KG1 (cell line): ENCODE data around the gene ALDH4A1.

Experiments used
- DNase-seq: peaks from one replicate; lab custom pipeline; 2025; lab: John Stamatoyannopoulos, UW

ALDH4A1 gene

DNA sequence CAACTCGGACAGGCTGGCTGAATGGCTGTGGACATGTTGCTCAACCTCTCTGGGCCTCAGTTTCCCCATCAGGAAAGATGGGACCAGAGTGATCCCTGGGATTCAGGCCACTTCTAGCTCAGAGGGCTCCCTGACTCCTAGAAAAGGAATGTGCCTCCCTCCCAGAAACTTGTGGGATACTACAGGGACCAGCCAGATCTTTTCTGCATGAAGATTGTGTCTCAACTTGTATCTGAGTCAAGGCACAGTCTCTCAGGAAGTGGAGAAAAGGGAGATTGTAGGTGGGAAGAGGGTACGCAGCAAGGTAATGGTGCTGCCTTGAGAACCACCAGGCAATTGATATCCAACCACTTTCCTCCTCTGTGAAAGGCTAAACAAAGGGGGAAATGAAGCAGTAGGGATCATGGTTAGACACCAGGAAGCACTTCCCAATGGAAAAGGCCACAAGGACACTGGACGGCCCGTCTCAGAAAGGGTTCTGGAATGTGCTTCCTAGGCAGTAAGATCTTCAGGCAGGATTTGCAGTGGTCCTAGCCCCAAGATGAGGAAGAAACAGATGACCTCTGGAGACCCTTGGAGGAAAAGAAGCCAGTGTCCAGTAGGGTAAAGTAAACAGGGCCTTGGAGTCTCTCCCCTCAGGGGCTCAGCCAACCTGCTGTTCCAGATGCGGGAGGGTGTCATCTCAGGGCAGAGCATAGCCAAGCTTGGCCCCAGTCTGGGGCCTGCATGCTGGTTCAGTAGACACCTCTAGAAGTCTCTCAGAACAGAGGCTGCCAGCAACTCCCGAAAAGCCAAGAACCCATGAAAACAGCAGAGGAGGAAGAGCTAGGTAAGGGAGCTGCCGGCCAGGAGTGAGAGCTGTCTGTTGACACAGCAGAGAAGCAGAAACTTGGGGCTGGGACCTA, 37.3 kb upstream of the ALDH4A1 start:
- no peak for DNase-seq

DNA sequence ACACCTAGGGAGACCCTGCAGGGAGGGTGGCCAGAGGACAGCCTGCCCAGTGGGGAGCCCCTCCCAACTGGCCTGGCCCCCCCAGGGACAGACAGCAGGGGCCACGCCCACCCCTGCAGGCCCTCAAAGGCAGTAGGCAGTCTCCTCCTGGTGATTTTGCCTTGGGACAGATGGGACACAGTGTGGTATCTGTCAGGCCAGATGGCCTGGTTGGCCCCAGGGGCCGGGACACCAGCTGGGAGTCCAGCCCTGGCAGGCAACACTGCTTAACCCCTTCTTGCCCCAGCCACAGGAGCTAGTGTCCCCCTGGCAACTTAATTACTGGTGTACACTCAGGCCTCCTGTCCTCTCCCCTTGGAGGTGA, 36.3 kb upstream of the ALDH4A1 start:
- no peak for DNase-seq

DNA sequence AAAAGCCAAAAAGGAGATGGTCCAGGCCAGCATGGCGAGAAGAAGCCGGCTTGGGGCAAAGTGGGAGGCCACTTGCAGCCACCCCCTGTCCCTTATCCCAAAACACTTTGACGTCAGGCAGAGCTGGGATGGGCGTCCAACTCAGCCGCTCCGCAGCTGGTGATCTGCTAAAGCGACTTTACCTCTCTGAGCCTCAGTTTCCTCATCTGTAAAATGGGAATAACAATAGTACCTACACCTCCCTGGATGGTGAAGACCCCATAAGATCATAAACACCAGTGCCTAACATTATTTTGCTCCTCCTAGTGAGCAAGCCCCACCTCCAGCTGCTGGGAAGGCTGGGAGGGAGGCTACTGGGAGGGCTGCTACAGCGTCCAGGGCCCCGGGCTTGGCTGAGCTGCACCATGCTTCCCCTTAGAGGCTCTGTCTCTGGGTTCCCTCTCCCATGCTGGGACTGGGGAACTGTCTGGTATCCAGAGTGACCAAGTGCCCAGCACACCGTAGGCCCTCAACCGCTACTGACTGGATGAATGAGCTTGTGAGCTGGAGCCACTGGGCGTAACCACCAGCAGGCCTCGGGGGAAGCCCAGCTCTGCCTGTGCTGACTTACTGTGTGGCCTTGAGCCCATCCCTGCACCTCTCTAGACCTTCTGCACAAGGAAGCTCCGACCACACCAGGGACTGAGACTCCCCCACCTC, 35.8 kb upstream of the ALDH4A1 start:
- DNase-seq = no peak

DNA sequence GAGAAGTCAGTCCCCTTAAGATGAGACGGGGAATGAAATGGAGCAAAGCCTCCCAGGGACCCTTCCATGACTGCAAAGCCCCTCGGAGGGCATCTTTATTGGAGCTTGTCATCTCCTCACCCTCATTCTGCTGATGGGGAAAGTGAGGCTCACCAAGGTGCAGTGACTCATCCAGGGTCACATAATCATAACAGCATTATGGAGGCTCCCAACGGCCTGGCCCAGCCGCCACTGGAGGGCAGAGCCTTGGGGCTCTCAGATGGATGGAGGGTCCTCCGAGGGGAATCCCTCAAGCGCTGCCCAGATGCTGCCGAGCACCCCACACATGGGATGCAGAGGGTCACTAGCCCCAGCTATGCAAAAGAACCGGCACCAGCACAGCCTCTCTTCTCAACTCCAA, 35.2 kb upstream of the ALDH4A1 start:
- DNase-seq = no peak

DNA sequence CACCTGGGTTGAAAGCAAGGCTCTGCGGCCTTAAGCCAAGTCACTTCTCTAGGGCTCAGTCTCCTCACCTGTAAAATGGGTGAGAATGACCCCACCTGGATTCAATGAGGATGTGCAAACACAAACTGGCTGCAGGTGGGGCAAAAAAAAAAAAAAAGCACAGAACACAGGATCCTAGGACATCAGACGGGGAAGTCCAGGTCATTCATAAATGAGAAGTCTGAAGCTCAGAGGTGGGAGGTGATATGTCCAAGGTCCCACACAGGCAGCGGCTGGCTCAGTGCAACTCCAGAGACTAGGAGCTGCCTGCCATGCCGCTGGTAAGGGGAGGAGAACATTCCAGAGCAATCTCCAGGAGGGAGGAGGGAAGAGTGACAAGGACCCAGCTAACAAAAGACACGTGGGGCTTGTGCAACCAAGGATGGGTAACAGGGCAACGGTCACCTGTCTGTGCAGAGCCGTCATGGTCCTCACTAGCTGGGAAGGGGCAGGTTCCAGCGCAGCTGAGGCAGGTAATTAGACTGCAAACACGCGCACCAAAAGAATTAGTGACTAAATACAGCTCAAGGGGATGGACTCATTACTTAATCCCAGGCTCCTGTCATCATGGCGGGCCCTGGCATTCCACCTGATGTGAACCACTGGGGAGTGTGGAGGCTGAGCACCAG, 34.6 kb upstream of the ALDH4A1 start:
- DNase-seq = no peak

- no peak for DNase-seq
Measured at GRCh38 chr1:18936471-18936813, 34.1 kb upstream of the ALDH4A1 start.

DNA sequence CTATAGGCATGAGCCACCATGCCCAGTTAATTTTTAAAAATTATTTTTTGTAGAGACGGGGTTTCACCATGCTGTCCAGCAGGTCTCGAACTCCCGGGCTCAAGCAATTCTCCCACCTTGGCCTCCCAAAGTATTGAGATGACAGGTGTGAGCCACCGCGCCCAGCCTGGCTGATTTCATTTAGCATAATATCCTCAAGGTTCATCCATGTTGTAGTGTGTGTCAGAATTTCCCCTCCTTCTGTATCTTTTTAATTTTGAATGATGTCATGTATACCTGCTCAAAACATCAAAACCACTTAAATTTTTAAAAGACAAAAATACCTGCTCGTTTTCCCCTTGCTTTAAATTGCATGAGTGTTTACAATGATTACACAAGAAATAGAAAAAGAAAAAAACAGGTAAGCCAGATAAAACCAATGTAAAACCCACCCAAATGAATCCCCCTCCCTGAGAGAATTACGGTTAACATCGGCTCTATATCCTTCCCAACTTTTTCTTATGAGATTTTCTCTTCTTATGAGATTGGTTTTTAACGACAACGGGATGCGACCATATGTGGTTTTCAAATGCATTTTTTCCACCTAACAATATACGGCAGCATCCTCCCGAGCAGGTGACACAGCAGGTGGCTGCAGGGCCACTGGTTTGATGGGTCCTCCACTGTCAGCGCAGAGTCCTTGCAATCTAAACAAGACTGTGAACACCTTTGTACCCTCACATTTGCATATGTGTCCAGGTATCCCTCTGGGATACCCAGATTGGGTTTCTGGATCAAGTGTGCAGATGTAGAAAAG, 32.0 kb upstream of the ALDH4A1 start:
- no peak for DNase-seq

DNA sequence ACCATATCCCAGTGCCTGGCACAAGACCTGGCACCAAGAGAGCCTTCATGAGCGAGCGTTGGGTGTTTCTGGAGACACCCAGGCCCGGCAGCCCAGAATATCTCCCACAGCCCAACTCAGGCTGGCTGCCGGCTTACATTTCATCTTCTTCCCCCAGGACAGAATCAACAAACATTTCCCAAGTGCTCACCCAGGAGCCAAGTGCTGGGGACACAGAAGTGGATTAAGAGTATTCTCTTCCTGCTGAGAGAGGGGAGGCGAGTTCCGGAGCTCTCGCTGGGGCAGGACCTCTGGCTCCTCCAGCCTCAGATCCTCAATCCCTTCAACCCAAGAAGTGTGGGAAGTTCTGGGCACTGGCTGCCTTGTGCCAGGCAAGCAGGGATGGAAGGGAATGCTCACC, 30.5 kb upstream of the ALDH4A1 start:
- DNase-seq = no peak

GRCh38 chr1:18932387-18932786, 30.0 kb upstream of the ALDH4A1 start:
- DNase-seq = no peak

DNA sequence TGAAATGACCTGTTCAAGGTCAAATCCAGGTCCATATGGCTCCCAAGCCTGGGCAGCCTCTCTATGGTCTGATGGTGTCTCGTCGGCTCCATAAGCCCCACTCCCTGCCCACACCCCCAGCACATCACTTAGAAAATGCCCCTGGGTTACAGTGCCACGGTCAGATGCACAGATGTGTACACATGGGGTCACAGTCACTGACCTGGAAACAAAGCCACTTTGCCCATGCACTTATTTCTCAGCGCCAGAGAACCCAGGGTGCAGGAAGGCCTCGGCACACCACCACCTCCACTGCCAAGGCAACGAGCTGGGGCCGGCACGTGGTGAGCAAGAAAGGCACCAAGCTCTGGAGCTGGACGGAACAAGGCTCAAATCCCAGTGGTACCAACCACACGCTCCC, 29.4 kb upstream of the ALDH4A1 start:
- no peak for DNase-seq

DNA sequence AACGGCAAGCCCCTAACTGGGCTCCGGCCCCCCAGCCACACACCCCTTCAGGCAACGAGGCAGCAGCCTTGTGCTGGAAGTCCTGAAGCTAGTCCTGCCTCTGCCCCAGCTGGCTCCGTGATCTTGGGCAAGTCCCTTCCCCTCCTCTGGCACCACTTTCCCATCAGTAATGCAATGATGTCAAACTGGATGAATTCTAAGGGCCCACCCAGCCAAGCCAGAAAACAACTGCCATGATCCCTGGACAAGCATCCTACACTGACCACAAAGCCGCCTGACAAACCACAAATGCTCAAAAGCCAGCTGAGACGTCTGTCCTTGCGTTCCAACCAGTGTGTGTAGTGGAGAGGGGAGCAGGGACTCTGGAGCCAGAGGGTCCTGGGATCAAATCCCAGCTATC, 27.3 kb upstream of the ALDH4A1 start:
- DNase-seq = no peak

DNA sequence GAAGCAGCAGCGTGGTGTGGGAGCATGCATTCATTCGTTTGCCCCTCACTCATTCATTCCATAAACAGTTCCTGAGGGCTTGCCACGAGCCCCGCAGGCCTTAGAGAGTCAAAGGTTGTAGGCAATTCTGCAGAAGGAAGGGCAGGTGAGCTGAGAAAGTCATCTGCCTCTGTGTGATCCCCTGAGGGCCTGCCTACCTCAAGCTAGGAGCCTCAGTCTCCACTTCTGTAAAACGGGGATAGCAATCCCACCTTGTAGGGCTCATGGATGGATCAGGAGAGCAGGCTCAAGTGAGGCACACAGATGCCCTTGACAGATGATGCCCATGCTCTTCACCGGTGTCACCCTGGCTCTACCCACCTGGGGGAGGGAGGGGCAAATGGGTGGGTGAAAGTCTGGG, 26.6 kb upstream of the ALDH4A1 start:
- DNase-seq = no peak

- DNase-seq = no peak
Measured at GRCh38 chr1:18928406-18928805, 26.1 kb upstream of the ALDH4A1 start.

DNA sequence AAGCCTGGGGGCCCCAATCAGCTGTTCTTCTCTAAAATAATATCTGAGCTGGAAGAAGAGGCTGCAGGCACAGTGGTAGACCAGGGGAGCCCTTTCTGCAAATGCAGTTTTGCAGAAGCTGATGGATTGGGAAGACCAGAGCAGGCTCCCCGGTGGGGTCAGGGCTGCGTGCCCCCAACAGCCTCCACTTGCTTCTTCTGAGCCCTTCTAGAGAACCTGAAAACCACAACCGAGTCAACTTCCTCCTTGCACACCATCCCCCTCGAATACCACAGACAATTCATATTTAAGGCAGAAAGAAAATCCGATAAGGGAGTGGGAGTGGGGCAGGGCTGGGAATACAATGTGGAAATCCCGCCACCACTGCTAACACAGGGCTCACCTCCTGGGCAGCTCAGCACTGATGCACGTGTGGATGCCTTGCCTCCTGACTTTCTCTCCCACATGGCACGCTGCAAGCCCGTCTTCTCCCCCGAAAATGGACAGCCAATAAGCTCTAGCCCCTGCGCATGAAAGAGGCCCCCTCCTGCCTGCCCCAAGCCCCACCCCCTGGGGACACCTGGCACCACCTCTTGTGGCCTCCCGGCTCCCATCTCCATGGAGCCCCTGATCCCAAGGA, 25.4 kb upstream of the ALDH4A1 start:
- peak; percentile 35 for DNase-seq

- DNase-seq = no peak
Measured at GRCh38 chr1:18927082-18927653, 24.8 kb upstream of the ALDH4A1 start.

- DNase-seq = peak; percentile 79
Measured at GRCh38 chr1:18926315-18927081, 24.1 kb upstream of the ALDH4A1 start.

- no peak for DNase-seq
Measured at GRCh38 chr1:18925279-18925678, 22.9 kb upstream of the ALDH4A1 start.

DNA sequence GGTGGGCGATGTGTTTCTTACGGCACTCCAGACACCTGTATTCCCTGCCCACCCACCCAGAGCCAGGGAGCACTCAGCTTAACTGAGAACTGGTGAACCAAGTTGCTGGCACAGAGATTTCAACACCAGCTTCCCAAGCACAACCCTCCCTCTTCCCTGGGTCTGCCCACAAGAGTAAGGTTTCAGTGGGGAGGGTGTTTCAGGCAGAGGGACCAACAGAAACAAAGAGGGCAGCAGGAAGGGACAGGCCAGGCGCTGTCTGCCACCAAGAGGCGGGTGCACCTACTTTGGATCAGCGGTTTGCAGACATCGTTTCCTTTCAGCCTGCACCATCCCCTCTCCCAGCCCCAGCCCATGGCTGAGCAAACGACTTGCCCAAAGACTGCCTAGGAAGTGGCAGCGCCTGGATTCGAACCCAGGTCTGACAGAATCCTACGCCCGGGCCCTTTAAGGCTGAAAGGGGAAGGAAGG, 21.9 kb upstream of the ALDH4A1 start:
- no peak for DNase-seq

GRCh38 chr1:18923756-18924211, 21.4 kb upstream of the ALDH4A1 start:
- no peak for DNase-seq
